GM06990 (cell line): Measurements from ENCODE around the gene KLHL4.
"Not testable (repeated sequence)": the region's sequence is repeated elsewhere in the genome, so short reads cannot be mapped to it uniquely, and the experiment has no call there.

Experiments used
- DNase-seq: peaks from one replicate; pipeline ENCODE4 v3.0.0-alpha.2; 2011; ENCODE audit not compliant: insufficient read length; ENCODE audit errors: extremely low read depth
- H3K27me3 ChIP-seq: replicated peaks from 2 replicates; pipeline ENCODE4 v1.6.0; 2011; ENCODE audit warnings: low read length; ENCODE audit not compliant: control insufficient read depth, insufficient read depth
- H3K36me3 ChIP-seq: 2 replicates; pipeline ENCODE4 v1.5.1; 2011; ENCODE audit warnings: low read length; ENCODE audit not compliant: control insufficient read depth, insufficient read depth
- H3K4me3 ChIP-seq: replicated peaks from 2 replicates; pipeline ENCODE4 v1.5.1; 2011; ENCODE audit warnings: low read depth, mild to moderate bottlenecking, control low read depth, low read length
- CTCF ChIP-seq: IDR thresholded peaks from 2 replicates; pipeline ENCODE4 v1.5.1; 2011; ENCODE audit warnings: low read length, control low read depth, mild to moderate bottlenecking, inconsistent platforms; ENCODE audit not compliant: insufficient read depth, poor library complexity, severe bottlenecking

Gene KLHL4

DNA sequence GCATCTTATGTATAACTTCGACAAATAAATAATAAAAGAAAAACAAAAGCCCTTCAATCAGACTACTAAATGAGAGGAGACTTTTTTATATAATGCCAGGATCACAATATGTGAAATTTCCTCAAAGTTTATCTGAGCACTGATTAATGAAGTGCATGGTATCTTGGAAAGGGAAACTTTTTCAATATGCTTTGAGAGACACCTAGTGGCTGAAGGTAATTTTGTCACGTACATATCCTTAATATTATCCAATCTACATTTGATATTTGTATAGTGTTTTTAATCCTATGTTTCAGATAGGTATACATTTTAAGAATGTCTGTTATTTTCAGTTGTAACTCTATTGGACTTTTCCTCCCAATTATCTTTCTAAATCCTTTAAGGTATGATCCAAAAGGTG lies 146.8 kb downstream of the KLHL4 start:
- peak; percentile 38 for TF ChIP-seq CTCF
- DNase-seq: no peak

DNA sequence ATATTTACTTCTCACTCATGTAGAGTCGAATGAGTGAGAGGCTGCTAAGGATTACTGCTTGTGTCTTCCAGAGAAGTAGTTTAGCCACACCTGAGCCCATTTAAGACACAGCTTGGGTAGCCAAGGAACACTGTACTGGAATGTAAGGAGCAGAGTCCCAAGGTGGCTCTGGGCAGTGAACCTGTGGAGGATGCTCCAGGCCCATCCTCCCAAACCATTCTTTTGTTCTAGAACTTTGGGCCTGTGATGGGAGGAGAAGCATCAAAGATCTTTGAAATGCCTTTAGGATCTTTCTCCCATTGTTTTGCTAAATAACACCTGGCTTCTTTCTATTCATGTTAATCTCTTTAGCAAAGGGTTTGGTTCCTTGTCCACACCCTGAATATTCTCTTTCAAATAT lies 162.2 kb downstream of the KLHL4 start:
- DNase-seq: no peak
- Histone ChIP-seq H3K4me3 (no peak overlapping the region), H3K36me3 (no peaks in the 10 kb centered on the region), H3K27me3 (no peaks in the 10 kb centered on the region)
- no peak for TF ChIP-seq CTCF

More for the DNA sequence above, 146.8 kb downstream of the KLHL4 start:
- Histone ChIP-seq H3K4me3 (no peak overlapping the region), H3K27me3 (no peaks in the 10 kb centered on the region), H3K36me3 (no peaks in the 10 kb centered on the region)

DNA sequence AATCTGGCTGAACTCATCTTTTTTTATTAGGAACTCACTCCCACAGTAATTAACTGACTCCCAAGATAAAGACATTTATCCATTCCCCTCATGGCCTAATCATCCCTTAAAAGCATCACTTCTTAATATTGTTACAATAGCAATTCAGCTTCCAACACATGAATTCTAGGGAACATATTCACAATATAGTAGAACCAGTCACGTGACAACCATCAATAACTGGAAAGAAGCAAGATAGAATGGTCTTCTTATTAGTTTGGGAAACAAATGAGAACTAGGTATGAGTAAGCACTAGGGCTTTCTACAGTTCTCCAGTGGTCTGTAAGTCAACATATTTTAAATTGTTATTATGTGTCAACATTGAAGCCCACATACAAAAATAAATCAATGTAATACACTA lies 170.1 kb downstream of the KLHL4 start:
- no peak for DNase-seq
- Histone ChIP-seq H3K27me3 (no peaks in the 10 kb centered on the region), H3K4me3 (no peak overlapping the region), H3K36me3 (no peaks in the 10 kb centered on the region)
- TF ChIP-seq CTCF: no peak

DNA sequence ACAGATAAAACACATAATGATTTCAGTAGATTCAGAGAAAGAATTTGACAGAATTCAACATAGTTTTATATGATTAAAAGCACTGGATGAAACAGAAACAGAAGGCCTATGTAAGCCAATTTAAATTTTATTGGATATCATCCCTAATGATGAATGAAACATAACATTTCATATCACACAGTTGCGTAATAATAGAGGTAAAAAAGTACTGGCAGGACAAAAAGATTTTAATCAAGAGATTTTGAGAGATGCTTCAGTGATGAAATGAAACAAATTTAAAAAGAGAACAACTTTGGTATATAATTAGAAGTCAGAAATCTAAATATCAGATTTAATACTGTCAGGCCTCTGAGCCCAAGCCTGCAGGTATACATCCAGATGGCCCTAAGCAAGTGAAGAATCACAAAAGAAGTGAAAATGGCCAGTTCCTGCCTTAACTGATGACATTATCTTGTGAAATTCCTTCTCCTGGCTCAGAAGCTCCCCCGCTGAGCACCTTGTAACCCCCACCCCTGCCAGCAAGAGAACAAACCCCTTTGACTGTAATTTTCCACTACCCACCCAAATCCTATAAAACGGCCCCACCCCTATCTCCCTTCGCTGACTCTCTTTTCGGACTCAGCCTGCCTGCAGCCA lies 170.6 kb downstream of the KLHL4 start:
- H3K4me3 ChIP-seq, H3K27me3 ChIP-seq: not testable (repeated sequence)

DNA sequence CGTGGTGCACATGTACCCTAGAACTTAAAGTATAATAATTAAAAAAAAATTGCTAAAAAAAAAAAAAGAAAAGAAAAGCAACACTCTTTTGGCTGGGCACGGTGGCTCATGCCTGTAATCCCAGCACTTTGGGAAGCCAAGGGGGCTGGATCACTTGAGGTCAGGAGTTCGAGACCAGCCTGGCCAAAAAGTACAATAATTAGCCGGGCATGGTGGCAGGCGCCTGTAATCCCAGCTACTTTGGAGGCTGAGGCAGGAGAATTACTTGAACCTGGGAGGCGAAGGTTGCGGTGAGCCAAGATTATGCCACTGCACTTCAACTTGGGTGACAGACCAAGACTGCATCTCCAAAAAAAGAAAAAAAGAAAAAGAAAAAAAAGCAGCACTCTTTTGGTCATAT lies 171.6 kb downstream of the KLHL4 start:
- not testable (repeated sequence) for H3K36me3 ChIP-seq, H3K27me3 ChIP-seq, DNase-seq, H3K4me3 ChIP-seq

More for the DNA sequence above, 170.6 kb downstream of the KLHL4 start:
- H3K36me3 ChIP-seq, DNase-seq: not testable (repeated sequence)

DNA sequence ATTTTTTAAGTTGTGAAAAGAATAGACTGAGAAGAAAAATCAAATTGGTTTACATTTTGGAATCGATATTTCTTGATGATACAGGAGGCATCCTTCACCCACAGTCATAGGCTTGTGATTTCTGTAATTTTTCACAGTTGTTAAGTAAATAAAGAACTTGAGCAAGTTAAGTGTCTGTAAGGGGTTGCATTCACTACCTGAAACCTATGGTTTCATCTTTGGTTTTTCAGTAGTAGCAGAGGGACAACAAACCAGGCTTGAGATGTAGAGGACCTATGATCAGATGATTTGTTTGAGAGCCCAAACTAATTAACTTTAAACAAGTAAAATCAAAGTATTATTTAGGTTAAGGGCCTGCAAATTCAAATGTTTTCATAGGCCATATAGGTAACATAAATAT lies 175.6 kb downstream of the KLHL4 start:
- no peak overlapping the region for H3K4me3 ChIP-seq
- H3K36me3 ChIP-seq: no peaks in the 10 kb centered on the region
- no peak for TF ChIP-seq CTCF

GRCh38 chrX:87697409-87697808 lies 179.8 kb downstream of the KLHL4 start:
- DNase-seq: no peak
- Histone ChIP-seq H3K4me3 (no peak overlapping the region), H3K36me3 (no peaks in the 10 kb centered on the region), H3K27me3 (no peaks in the 10 kb centered on the region)
- no peak for TF ChIP-seq CTCF

More for the DNA sequence above, 175.6 kb downstream of the KLHL4 start:
- DNase-seq: no peak
- no peaks in the 10 kb centered on the region for H3K27me3 ChIP-seq
